GM18909 (cell line): ENCODE data around the gene MAP3K21.

ENCODE experiments used
- ATAC-seq: cut with Tn5 transposase; IDR thresholded peaks from one replicate; pipeline ENCODE4 v1.9.1; 2021; ENCODE audit warnings: mild to moderate bottlenecking; ENCODE audit not compliant: unreplicated experiment, poor library complexity

MAP3K21 gene

DNA sequence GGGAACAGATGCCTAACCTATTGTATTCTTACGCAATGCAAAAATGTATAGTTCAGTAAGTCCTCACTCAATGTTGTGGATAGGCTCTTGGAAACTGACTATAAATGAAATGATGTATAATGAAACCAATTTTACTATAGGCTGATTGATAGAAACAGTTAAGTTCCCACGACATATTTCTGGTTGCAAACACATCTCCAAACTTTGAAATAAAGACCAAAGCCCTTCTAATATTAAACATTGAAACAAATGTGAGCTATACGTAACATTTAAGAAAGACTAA lies 29.1 kb downstream of the MAP3K21 start:
- no peak for ATAC-seq

DNA sequence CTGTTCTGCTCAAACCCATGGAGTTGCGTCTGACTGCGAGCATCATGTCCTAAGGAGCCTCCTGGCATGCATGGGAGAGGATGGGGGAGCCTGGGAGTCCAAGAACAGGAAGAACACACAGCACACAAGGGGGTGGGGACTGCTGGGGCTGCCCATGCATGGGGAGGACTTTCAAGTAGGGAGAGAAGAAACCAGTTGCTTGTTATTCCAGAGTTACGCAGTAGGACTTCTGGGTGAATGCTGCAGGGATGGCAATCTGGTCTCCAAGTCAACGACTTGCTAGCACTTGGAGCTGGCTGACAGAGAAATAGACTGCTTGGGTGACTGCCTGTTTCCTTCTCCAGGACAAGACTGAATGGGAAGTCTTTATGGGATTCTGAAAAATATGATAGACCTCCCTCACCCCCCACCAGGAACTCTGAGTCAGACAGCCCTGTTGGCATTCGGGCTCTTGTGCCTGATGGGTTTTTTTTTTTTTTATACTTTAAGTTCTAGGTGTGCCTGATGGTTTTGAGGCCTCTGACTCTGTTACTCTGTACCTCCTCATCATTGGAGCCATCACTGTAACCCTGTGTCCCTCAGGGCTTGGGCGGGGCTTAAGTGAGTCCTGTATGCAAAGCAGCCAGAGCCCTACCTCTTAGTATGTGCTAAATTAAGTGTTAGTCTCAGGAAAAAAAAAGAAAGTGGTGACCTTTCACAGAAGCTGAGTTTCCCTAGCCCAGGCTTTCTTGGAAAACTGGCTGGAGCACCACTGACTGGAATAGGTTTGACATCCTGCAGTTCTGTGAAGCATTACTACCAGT lies 30.3 kb downstream of the MAP3K21 start:
- ATAC-seq: no peak

DNA sequence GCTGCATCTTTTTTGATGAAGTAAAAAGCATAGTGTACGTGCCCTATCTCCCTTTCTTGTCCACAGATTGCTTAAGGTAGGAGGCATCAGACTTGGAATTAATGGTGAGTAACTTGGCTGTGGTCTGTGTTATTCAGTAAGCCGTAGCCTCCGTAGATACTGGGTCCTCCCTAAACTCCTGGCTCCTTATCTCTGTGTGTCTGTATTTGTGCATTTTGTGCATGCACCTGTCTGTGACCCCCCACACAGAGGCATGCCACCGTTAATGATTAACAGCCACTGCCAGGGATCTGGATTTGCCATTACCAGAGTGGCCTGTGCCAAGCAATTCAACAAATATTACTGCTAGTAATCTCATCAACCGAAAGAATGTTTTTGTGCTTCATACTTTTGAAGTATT lies 31.9 kb downstream of the MAP3K21 start:
- ATAC-seq: no peak

DNA sequence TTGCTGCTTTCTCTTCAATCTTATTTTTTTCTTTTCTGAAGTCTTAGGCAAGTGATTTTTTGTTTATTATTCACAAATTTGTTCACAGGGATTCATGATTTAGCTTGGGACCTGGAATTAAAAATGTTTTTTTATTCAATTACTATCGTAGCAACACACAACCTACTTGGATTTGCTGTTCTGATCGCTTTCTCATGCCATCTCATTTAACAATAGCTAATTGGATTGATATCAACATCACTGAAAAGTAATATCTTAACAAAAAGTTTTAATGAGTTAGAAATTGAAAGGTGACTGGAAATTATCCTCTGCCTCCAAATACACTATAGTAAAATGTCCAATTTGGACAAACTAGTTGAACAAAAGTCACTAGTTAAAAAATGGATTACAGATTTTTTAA lies 32.4 kb downstream of the MAP3K21 start:
- no peak for ATAC-seq

- ATAC-seq: no peak
Measured at GRCh38 chr1:233360525-233361102, 33.1 kb downstream of the MAP3K21 start.

- ATAC-seq: no peak
Measured at GRCh38 chr1:233361876-233362275, 34.4 kb downstream of the MAP3K21 start.

DNA sequence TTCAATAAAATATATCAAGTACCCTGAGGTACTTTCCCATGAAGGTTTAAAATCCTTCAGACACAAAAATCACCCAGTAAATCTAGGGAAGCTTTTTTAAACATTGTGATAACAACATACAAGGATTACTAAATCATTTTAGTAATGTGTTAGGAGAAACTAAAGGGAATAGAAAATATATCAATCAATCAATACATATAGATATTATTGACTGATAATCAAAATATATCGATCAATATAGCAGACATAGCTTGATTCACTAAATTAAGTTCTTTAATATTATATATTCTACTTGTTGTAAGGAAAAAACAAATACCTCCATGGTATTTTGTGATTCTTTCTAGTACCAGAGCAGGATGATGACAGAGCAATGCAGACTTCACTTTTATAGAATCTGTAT lies 35.2 kb downstream of the MAP3K21 start:
- ATAC-seq: no peak

DNA sequence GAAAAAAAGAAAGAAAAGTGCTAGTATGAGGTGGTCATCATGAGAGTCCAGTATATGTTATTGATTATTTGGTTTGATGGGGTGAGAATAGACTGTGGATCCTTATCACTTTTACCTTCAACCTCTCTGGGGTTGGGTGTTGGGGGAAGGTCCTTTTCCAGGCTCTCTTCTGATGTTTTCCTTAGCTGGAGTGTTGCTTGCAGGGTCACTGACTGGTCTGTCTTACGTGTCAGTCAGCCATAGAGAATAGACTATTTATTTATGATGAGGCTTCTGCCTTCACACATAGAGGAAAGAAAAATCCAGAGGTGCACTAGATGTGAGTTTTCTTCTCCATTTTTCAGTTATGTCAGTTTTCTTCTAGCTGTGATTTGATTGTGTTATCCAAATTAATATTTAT lies 36.5 kb downstream of the MAP3K21 start:
- ATAC-seq: no peak

DNA sequence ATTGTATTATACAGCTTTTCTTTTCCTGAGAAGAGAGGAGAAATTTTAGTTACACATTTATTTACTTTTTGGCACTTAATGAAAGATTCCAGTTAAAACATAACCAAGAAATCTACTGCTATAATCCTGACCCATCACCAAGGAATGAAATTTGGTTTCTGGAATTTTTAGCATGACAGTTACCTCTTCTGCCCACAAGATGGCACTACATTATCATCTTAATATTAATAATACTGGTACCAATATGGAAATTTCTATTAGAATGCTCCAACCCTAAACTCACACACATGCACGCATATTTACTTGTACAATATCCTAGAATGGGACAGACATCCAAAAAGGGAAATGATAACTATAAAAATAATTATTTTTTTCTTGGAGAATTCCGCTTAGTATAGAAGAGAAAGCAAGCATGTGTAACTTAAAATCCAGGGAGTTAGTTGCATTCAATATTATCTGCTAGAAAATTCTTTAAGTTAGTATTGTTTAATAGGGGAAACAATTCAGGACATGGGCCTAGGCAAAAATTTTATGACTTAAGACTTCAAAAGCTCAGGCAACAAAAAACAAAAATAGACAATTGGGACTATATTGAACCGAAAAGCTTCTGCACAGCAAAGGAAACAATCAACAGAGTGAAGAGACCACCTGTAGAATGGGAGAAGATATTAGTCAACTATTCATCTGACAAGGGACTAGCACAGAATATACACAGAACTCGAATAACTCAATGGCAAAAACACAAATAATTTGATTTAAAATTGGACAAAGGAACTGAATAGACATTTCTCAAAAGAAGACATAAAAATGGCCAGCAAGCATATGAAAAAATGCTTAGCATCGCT lies 37.4 kb downstream of the MAP3K21 start:
- no peak for ATAC-seq

- ATAC-seq: no peak
Measured at GRCh38 chr1:233366575-233366974, 39.1 kb downstream of the MAP3K21 start.

GRCh38 chr1:233367057-233367803 lies 39.7 kb downstream of the MAP3K21 start:
- ATAC-seq: no peak

- ATAC-seq: no peak
Measured at GRCh38 chr1:233368106-233368788, 40.7 kb downstream of the MAP3K21 start.

GRCh38 chr1:233368789-233369130 lies 41.2 kb downstream of the MAP3K21 start:
- no peak for ATAC-seq

DNA sequence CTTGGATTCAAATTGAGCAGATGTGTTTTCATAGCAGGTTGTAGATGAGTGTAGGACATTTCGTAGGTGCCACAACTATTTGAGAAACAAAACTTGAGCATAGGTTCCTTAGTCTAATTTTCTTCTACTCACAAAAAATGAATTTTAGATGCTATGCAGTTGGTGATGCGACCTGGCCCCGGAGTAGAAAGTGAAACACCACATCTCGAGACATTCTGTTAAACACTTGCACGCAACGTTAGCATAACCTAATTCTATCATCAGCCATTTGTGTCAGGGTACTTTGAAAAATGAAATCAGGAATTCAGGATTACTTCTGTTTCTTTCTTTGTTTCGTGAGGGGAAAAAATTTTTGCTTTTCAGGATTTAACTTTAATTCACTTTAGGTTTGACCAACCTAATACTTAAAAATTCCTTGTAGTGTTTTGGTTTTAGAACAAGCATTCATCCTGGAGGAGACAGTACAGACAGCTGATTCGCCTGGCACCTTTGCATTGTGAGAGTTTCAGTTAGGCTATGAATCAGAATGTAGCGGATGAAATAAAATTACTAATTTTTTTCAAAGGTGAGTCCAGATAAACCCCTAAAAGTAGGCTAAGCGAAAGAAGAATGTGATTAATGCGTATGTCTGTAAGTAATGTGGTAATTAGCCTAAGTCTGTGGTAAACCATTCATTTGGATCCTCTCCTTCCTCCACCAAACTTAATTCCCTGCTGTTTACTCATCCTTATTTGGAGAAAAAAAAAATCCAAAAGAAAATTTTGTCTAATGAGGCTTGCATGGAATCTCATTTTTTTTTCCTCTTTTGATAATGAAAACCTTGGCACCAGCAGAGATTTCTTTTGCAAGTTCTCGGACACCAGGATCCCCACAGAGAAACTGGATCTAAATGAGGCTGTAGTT lies 44.9 kb downstream of the MAP3K21 start:
- ATAC-seq: no peak

DNA sequence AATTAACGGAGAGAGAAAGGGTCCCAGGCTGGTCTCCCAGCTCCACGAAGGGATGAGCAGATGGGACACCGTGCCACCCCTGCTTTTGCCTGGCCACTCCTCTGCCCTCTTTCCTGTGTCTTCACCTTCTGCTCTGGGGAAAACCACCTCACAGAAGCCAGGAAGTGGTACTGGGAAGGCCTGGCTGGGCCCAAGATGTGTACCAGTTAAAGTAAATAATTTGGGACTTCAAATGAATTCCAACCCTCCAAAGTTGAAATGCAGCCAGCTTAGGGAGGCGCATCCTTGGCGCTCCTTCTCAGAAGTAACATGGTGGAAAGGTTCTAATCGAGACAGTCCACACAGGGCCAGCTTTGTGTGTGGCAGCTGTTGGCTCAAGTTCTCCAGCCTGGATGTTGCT lies 45.7 kb downstream of the MAP3K21 start:
- ATAC-seq: no peak

DNA sequence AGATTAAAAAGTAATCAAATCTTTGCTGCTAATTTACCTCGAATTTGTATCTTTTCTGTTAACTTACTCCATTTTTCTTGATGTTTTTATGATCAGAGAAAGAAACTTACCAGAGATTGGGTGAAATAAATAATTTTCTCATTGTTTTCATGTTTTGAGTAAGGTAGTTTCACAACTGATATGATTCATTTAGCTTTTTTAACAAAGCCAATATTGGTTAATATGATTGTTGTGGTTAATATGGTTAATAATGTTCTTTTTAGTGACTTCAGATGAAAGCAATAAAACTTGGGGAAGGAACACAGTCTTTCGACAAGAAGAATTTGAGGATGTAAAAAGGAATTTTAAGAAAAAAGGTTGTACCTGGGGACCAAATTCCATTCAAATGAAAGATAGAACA lies 48.1 kb downstream of the MAP3K21 start:
- ATAC-seq: no peak

- ATAC-seq: no peak
Measured at GRCh38 chr1:233376382-233377110, 49.0 kb downstream of the MAP3K21 start.

DNA sequence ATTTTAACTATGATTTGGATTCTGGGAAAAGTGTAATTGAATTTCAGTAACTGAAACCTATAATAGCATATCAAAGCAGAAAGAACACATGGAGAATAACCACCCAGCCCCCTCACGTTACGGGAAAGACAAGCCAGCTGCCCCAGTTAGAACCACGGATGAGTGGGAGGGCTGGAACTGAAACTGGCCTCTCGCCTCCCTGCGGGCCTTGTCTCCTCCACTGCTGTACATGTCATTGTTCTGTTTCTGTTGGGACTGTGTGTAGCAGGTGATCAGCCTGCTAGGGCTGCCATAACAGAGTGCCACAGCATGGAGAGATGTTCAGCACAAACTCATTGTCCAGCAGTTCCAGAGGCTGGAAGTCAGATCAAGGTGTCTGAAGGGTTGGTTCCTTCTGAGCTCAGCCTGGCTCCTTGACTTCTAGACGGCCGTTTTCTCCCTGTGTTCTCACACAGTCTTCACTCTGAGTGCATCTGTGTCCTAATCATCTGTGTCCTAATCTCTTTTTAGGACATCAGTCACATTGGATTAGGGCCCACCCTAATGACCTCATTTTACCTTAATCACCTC lies 52.4 kb downstream of the MAP3K21 start:
- ATAC-seq: no peak
